Thyroid gland (tissue), 4 donors: ENCODE measurements around the gene SUB1. TPM values are rescaled to one million over a fixed set of nuclear protein-coding genes. Genes with fewer than 3 reads are reported as not detected.
"Not testable (repeated sequence)": the region's sequence is repeated elsewhere in the genome, so short reads cannot be mapped to it uniquely, and the experiment has no call there.

ENCODE experiments used
- DNase-seq, 2 donors: peaks; one replicate each; pipeline ENCODE4 v3.0.0-alpha.2; 2019
- H3K27ac ChIP-seq, 3 donors: fragments of 200-600 bp; sonication (generic); 1 replicate in 2 of 3; 2 replicates in 1 of 3; pipeline ENCODE4 v1.5.1; 2016 to 2019; ENCODE audit warnings: mild to moderate bottlenecking in 1 of 3, moderate library complexity in 1 of 3
- H3K27me3 ChIP-seq: fragments of 200-600 bp; sonication (generic); one replicate; pipeline ENCODE4 v1.5.1; 2019
- H3K36me3 ChIP-seq, 2 donors: fragments of 200-600 bp; sonication (generic); one replicate each; pipeline ENCODE4 v1.5.1; 2016 to 2019
- H3K4me1 ChIP-seq, 2 donors: fragments of 200-600 bp; sonication (generic); one replicate each; pipeline ENCODE4 v1.5.1; 2017 to 2019
- H3K4me3 ChIP-seq, 3 donors: fragments of 200-600 bp; sonication (generic); replicated peaks in 1 of 3; 1 replicate in 2 of 3; 2 replicates in 1 of 3; pipeline ENCODE4 v1.5.1; 2016; ENCODE audit warnings: mild to moderate bottlenecking in 1 of 3
- H3K9me3 ChIP-seq: fragments of 200-600 bp; sonication (generic); one replicate; pipeline ENCODE4 v1.5.1; 2017
- POLR2A ChIP-seq, 2 donors: fragments of 450-650 bp; IDR thresholded peaks; one replicate each; pipeline ENCODE4 v1.6.1; 2017; ENCODE audit warnings: antibody characterized with exemption in 2 of 2, mild to moderate bottlenecking in 2 of 2, moderate library complexity in 1 of 2
- WGBS, 2 donors: methylation state at CpG; one replicate each; pipeline ENCODE4 v1.1.5; 2017; 5-methylcytosine and 5-hydroxymethylcytosine counted together
- intact Hi-C: fragments of 100-400 bp; cut with DNase I; formaldehyde crosslinking; loops from one replicate; pipeline ENCODE4 v1.15.1; 2023
- total RNA-seq, 4 donors: library from RNA; depleted of rRNA; stranded (reverse); fragments of >200 nt; gene quantifications; one replicate each; pipeline ENCODE4 v1.2.3, GENCODE V29; 2016
- TF ChIP-seq, protein P1 (sequence below), 6 experiments: fragments of 200-600 bp in 3 of 6; fragments of 450-650 bp in 3 of 6; sonication (generic) in 3 of 6; IDR thresholded peaks; one replicate each; pipeline ENCODE4 v1.5.1; 2016 to 2019; ENCODE audit warnings: antibody characterized with exemption in 6 of 6, mild to moderate bottlenecking in 2 of 6, inconsistent platforms in 1 of 6, moderate library complexity in 1 of 6

The SUB1 gene
- 100 to 1,000 TPM in 2 of 4 donors, 10 to 100 TPM in 2; 62.7 to 217 (median 113) TPM for total RNA-seq

DNA sequence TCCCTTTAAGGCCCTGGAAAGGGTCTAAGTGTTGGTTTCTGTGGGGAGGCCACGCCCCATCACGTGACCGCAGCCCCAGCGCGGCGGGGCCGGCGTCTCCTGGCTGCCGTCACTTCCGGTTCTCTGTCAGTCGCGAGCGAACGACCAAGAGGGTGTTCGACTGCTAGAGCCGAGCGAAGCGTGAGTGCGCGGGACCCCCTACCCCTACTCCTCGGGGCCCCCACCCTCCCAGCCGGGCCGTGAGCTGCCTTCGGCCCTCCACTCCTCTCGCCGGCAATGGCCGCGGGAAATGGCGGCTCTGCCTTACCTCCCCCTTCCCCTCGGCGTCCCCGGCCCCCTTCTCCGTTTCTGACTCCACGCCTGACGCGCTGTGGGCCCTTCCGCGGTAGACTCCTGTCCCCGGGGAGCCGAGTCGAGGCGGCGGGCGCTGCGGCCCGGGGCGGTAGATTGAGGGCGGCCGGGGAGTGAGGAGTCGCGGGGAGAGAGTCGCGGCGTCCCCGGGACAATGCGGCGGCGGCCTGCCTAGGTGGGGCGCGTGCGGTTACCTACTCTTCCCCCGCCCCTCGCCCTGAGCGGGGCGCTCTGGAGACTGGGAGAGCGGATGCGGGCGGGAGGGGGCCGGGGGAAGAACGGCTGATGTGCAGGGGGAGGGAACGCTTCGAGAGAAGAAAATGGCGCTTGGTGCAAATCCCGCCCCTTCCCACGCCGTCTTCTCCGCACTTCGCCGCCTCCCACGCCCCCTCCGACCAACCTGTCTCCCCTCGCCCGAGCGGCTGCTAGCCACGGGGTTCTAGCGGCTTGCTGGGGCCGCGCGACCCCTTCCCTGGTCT, at the start of gene SUB1:
Gene SUB1 (plus strand): TSS at position 112 of the 830 bp plus-strand sequence. CDS start 2,956 bp downstream, outside the sequence.
- WGBS, 2 donors, result 1% methylated on average over 58 to 61 of the region's 89 CpGs
- DNase-seq, result peak; percentile 89 to 94
- Histone ChIP-seq H3K9me3 (no peaks in the 10 kb centered on the region), H3K4me3 (peak within 1 kb of the TSS; percentile 83 to 98 (median 96)), H3K27me3 (no peaks in the 10 kb centered on the region), H3K4me1 (peaks cover 8 to 9% of the 10 kb centered on the region in 2 donors), H3K36me3 (peaks cover 4 to 9% of the 10 kb centered on the region in 2 donors), H3K27ac (peak within 1 kb of the TSS; percentile 95 to 99 (median 99))
- TF ChIP-seq, protein P1, sequence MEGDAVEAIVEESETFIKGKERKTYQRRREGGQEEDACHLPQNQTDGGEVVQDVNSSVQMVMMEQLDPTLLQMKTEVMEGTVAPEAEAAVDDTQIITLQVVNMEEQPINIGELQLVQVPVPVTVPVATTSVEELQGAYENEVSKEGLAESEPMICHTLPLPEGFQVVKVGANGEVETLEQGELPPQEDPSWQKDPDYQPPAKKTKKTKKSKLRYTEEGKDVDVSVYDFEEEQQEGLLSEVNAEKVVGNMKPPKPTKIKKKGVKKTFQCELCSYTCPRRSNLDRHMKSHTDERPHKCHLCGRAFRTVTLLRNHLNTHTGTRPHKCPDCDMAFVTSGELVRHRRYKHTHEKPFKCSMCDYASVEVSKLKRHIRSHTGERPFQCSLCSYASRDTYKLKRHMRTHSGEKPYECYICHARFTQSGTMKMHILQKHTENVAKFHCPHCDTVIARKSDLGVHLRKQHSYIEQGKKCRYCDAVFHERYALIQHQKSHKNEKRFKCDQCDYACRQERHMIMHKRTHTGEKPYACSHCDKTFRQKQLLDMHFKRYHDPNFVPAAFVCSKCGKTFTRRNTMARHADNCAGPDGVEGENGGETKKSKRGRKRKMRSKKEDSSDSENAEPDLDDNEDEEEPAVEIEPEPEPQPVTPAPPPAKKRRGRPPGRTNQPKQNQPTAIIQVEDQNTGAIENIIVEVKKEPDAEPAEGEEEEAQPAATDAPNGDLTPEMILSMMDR (IDR thresholded peaks at IDR 0.05), result no peak
- TF ChIP-seq POLR2A (IDR thresholded peaks at IDR 0.05), result peak in 1 of 2 donors; percentile 82
- intact Hi-C loops, result loop anchor here (10.0 kb wide), 1 partner anchor 351 kb away; no protein-coding TSS in a partner anchor

DNA sequence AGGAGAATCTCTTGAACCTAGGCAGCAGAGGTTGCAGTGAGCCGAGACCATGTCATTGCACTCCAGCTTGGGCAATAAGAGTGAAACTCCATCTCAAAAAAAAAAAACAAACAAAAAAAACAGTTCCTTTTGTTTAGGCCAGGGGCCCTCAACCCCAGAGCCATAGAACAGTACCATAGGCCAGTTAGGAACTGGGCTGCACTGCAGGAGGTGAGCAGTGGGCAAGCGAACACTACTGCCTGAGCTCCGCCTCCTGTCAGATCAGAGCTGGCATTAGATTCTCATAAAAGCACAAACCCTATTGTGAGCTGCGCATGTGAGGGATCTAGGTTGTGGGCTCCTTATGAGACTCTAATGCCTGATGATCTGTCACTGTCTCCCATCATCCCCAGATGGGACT, 49.1 kb upstream of the SUB1 start:
- Histone ChIP-seq H3K4me3 (no peak overlapping the region), H3K27ac (no peak overlapping the region), H3K9me3 (no peaks in the 10 kb centered on the region), H3K4me1 (peaks cover 0 to 6% of the 10 kb centered on the region in 2 donors), H3K36me3 (no peaks in the 10 kb centered on the region), H3K27me3 (no peaks in the 10 kb centered on the region)
- no peak for DNase-seq
- 93 to 96% methylated on average over 4 of the region's 4 CpGs for whole genome bisulfite sequencing, 2 donors
- intact Hi-C loops, result no loop called here
- TF ChIP-seq, protein P1 (IDR thresholded peaks at IDR 0.05), result no peak
- TF ChIP-seq POLR2A (IDR thresholded peaks at IDR 0.05), result no peak

DNA sequence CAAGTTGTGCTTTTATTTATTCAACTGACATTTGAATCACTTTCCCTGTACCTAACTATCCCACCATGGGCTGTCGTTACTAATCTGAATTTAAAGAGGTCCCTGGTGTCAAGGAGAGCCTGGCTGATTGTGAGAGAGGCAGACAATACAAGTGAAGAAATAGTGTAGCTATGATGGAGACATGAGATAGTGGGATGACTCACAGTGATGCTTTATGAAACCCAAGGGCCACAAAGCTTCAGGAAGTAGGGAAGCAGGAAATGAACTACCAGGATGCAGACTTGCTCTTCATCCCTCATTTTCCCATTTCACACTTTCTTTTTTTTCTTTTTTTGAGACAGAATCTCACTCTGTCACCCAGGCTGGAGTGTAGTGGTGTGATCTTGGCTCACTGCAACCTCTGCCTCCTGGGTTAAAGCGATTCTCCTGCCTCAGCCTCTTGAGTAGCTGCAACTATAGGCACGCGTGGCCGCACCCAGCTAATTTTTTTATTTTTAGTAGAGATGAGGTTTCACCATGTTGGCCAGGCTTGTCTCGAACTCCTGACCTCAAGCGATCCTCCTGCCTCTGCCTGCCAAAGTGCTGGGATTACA, 47.8 kb upstream of the SUB1 start:
- H3K36me3 ChIP-seq, DNase-seq, H3K4me3 ChIP-seq, intact Hi-C loops, H3K4me1 ChIP-seq, H3K9me3 ChIP-seq, H3K27me3 ChIP-seq, H3K27ac ChIP-seq: not testable (repeated sequence)
- 71 to 80% methylated on average over 7 of the region's 7 CpGs for WGBS, 2 donors

DNA sequence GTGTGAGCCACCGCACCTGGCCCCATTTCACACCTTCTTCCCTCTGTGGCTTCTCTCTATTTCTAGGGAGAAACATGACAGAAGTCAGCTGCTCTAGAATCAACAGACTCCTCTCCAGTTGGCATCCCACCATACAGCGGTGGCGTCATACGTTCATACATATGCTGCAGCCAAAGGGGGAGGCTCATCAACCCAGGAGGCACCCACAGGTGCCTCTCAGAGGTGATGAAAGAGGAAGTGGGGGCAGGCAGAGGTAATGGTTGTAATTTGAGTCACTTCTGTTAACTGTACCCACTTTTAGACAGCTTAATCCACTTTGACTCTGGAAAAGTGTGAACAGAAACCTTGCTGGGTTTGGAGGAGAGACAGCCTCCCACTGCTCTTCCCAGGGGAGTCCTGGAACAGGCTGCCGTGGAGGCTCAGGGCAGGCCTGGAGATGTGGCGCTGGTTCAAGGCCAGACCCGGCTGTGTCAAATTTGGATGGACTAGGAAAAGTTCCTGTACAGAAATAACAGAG, 47.3 kb upstream of the SUB1 start:
- intact Hi-C loops, result no loop called here
- Histone ChIP-seq H3K9me3 (no peaks in the 10 kb centered on the region), H3K4me1 (no peaks in the 10 kb centered on the region), H3K4me3 (no peak overlapping the region), H3K27me3 (no peaks in the 10 kb centered on the region), H3K27ac (no peak overlapping the region), H3K36me3 (no peaks in the 10 kb centered on the region)
- TF ChIP-seq, protein P1 (IDR thresholded peaks at IDR 0.05), result no peak
- no peak for TF ChIP-seq POLR2A (IDR thresholded peaks at IDR 0.05)
- WGBS, 2 donors, result 80 to 82% methylated on average over 7 of the region's 7 CpGs
- DNase-seq, result no peak

DNA sequence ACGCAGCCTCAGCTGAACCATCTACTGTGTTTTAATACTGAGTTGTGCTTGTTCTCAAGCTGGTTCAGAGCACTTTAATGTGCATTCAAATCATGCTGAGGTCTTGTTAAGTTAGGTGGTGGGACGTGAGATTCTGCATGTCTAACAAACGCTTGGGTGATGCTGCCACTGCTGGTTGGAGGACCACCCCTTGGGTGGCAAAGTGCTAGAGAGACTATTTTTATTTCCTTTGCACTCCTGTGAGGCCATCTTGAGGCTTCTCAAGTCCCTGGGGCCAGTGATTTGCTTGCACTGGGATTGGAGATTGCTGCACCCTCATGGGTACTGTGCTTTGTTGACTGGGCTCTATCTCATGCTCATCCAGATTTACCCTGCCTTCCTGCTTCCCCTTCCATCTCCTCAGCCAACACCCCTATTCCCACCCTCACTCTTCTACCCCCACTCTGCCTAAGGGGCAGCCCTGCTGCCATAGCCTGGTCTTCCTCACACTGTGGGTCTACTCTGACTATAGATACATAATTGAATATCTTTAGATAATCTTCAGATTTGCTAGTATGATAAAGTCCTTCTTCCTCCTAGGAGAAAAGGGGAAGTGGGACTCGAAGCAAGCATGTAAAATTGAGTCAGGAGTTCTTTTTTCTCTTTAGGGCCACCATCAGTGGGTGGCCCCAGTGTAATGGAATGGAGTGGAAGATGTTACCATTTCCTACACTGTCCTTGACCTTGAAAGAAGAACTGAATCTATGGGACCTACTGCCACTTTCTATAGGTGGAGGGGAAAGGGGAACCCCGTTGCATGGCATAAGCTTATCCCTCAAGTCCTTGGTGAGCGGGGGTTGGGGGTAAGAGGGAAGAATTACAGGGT, 45.1 kb upstream of the SUB1 start:
- H3K4me3 ChIP-seq, result no peak overlapping the region
- no peaks in the 10 kb centered on the region for H3K36me3 ChIP-seq
- TF ChIP-seq, protein P1 (IDR thresholded peaks at IDR 0.05), result no peak
- no peak for TF ChIP-seq POLR2A (IDR thresholded peaks at IDR 0.05)
- H3K27me3 ChIP-seq, result no peaks in the 10 kb centered on the region
- no peaks in the 10 kb centered on the region for H3K4me1 ChIP-seq
- no peak for DNase-seq
- intact Hi-C loops, result no loop called here
- no peaks in the 10 kb centered on the region for H3K9me3 ChIP-seq
- 87 to 88% methylated on average over 6 of the region's 6 CpGs for WGBS, 2 donors
- no peak overlapping the region for H3K27ac ChIP-seq
